Activated CD8-positive, alpha-beta memory T cell treated with anti-CD3 and anti-CD28 coated beads, Interleukin-2, amount 50 U/mL, for 48 hours (primary cell): ENCODE data around the gene STAG1.
A peak's percentile ranks its signal among the peaks of the same experiment; 100 is the strongest.
"Not testable (repeated sequence)": the region's sequence is repeated elsewhere in the genome, so short reads cannot be mapped to it uniquely, and the experiment has no call there.

ENCODE experiments used
- DNase-seq: peaks from one replicate; pipeline ENCODE4 v3.0.0-alpha.2; 2020

STAG1 gene

DNA sequence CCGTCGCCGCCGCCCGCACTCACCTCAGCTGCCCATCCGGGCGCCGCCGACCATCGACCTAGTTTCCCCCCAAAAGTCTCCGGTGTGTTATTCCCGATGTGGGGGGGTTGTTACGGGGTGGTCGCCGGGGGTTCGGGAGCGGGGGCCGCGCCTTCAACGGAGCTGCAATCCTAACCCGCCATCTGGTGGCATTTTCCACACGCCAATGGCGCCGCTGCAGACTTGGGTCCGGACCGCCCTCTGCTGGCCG, at the start of gene STAG1:
Gene STAG1, minus strand, starts transcription at position 207 of the 250 bp plus-strand sequence. CDS start 121,480 bp downstream, outside the sequence.
- DNase-seq: no peak

DNA sequence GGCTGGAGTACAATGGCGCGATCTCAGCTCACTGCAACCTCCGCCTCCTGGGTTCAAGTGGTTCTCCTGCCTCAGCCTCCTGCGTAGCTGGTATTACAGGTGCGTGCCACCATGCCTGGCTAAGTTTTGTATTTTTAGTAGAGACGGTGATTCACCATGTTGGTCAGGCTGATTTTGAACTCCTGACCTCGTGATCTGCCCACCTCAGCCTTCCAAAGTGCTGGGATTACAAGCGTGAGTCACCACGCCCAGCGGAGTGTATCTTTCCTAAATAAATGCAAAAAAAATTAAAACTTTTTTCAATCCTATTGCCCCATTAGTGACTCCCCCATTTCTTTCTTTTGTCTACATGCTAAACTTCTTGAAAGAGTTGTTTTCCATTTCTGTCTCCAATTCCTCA, 49.0 kb upstream of the STAG1 start:
- DNase-seq: not testable (repeated sequence)

DNA sequence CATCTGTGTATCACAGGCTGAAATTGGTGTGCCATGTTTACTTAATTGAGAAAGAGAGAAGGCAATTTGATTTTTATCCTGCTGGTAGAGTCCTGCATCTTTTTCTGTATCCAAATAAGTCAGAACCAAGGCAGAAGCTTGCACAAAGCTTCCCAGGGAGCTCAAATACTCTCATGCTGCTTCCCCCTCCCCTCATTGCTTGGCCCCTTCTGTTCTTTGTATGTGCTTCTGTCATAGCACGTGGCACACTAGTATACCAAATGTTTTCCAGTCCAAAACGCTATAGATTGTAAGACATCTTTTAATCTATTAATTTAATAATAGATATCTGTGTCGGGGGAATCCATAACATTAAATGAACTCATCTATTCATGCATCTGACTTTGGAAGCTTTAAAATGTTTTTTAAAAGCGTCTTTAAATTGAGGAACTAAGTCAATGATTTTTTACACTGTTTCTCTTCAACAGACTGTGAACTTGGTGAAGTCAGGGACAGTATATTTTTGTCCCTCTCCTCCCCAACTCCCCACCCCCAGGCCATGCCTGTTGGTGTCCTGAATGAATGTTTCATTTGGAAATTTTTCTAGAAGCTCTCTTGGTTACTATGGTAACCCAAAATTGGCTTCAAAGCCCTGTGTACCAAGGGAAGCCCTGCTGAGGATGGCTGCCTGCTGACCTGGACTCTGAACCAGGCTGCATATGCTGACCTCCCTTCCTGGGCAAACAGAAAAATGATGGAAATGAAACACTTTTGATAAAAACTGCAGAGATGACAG, 40.6 kb upstream of the STAG1 start:
- DNase-seq: no peak

DNA sequence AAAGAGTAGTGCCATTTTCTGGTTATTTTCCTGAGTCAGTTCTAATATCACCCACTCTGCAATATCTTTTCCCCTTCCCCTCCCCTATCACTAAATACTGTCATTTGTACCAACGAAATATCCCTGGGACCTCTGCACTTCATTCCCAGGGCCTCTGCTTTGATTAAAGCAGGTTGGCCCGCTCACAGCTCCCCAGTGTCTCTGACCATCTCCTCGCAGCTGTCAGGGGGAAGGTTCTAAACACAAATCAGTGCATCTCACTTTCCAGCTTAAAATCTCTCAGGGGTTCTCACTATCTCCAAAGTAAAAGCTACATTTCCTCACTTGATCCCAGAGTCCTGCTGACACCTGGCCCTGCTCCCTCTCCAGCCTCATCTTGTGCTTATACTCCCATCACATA, 38.6 kb upstream of the STAG1 start:
- no peak for DNase-seq

DNA sequence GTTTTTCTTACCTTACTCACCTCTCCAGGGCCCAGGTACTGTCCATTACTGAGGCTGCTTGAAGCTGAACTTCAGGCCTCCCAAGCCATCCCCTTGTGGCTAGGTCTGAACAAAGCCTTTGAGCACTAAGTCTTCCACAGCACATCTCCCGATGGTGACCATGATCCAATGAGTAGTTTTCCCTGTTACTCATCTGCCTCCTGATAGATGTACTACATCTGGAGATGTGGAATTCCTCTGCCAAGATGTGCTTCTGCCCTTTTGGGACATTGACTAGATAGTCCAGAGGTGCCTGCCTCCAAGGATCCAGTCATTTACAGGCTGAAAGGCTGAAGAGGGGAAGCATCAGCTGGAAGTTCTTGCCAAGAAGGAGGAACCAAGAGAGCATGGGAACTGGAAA, 37.8 kb upstream of the STAG1 start:
- DNase-seq: no peak

DNA sequence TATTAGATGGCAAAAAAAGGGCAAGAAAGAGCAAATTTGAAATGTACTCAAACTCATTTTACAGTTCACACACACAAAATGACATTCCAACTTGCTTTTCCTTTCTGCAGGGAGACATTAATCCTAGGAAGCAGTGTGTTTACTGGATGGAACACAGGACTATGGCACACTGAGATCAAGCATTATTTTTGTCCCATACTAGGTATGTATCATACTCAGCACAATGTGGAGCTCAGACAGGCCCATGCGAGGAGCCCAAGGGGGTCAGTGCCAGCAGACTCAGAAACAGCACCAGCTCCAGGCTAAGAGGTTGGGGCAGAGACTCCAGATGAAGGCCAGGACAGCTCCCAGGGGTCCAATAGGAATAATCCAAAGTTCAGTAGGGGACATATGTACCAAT, 36.0 kb upstream of the STAG1 start:
- DNase-seq: no peak

DNA sequence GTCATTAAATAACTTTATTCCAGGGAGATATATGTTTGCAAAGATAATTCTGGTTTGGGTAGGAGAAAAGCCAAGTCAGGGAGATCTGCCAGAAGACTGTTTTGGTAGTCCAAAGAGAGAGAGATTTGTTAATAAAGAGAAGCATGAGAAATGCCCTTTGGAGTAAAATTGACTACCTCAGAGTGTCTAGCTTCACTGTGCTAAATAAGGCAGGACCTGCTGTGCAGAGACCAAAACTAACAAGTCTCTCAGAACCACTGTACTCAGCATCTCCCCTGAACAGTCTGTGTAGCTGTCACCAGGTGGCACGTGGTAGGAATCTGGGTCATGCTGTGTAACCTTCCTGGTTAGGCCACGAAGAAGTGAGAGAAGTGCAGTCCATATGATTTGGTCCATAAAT, 35.2 kb upstream of the STAG1 start:
- no peak for DNase-seq

DNA sequence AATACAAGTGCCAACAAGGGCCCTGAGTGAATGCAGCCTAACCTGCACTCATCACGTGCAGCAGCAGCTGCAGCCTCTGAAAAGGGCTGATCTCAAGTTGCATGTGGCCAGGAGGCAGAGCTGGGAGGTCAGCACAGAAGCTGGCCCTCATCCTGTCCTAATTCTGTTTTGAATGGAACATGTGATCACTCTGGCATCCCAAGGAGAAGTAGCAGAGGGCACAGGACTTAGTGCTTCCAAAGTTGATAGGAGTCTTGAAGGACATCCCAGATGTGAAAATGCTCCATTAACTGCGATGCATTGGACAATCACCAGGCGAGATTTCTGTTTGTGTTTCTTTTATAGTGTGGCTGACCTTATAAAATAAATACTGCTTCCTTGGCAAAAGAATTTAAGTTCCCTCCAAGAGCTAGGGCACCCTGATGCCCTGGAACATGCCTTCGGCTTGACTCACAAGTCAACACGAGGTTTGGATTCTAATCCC, 31.6 kb upstream of the STAG1 start:
- DNase-seq: no peak

DNA sequence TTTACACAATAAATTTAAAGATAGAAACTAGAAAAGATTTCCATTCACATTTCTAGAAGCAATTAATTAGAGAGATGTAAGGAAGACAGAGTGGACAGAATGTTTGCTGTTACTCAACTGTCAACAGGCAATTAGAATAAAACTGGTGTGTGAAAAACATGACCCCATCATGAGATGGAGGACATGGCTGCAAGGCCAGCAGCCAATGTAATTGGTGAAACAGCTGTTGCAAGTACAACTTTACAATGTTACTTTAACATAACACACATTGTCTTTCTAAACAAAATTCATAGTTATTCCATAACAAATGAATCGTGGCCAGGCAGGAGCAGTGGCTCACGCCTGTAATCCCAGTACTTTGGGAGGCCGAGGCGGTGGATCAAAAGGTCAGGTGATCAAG, 28.6 kb upstream of the STAG1 start:
- no peak for DNase-seq

DNA sequence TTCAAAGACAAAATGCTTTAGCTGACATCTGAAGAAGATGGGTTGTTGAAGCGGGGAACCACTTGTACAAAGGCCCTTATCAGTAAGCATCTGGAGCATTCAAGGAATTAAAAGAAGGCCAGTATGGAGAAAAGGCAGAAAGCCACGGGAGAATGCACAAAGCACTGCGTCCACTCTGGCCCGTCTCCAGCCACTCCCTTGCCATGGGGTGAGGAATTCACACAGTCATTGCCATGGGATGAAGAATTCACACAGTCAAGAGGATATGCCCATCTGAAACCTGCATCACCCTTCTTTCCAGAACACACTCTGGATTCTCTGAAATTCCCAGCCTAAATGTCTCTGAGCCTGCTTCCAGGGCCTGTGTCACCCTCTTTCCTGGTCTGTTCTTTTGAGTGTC, 26.7 kb upstream of the STAG1 start:
- no peak for DNase-seq

DNA sequence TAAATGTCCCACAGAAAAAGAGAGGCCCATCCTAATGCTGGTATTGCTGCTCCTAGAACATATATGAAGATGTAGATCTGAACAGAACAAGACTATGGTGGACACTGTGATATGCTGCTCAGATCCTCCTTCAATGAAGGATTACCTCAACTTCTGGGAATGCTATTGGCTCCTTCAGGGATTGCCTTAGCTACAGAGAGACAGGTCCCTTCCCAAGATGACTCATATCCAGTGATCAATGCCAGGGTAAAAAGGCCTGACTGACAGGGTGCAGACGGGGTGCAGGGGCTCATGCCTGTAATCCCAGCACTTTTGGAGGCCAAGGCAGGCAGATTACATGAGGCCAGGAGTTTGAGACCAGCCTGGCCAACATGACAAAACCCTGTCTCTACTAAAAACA, 20.5 kb upstream of the STAG1 start:
- DNase-seq: no peak

DNA sequence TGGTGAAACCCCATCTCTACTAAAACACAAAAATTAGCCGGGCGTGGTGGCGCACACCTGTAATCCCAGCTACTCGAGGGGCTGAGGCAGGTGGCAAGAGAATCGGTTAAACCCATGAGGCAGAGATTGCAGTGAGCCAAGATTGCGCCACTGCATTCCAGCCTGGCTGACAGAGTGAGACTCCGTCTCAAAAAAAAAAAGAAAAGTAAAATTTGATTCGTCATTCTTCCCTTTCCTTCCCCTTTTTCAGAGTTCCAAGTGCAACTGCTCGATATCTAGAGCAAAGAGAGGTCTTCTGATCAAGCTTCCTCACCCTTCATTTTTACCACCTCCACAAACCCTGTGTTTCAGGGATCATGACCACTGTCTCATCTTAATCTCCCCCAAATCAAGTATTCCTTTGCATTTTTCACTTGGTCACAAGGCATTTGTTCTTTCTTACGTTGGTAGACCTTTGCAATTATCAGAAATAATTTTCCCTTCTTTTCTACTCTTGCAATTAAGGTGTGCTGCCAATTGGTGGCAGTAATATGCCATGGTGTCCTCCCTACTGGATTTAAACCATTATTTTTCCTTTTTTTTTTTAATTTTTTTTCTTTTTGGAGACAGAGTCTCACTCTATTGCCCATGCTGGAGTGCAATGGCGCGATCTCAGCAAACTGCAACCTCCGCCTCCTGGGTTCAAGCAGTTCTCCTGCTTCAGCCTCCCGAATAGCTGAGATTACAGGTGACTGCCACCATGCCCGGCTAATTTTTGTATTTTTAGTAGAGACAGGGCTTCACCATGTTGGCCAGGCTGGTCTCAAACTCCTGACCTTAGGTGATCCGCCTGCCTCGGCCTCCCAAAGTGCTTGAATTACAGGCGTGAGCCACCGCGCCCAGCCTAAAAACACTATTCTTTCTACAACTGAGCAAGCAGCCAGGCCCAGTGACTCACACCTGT, 6.3 kb upstream of the STAG1 start:
- not testable (repeated sequence) for DNase-seq

DNA sequence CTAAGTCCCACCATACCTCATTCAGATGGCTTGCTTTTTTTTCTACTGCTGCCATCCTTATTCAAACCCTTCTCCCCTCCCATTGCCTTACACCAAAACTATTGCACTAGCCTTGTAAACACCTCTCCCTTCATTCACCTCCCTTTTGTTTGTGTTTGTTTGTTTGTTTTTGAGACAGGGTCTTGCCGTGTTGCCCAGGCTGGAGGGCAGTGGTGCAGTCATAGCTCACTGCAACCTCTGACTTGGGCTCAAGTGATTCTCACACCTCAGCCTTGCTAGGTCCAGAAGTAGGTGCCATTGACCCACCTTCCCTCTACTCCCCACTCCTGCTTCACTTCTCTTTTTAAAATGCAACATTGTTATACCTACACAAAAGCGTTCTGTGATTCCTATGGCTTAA, 3.0 kb upstream of the STAG1 start:
- DNase-seq: no peak

DNA sequence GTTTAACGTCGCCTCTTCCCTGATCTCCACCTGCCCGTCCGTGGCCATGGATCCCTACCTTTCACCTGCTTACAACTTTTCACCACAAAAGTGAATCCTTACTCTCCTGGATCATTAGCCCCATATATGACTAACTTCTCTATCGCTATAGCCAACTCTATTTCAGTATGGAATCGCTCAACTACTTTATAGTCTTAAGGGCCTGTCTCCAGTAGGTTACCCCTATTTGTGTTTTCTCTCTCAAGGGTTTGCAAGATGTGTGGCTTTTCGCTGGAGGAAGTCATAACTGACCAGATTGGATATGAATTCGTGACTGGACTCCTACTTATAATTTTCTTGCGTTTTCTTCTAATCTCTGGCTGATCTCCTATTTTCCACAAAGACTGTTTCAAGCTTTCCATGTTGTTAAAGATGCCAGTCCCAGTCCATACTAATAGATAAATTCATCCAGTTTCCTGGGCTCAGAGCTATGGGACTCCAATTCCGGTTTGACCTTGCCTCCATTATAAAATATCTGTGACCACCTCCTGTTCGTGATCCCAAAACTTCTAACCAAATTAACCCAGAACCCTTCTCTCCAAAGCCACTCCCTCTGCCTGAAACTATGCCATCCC, 1.3 kb upstream of the STAG1 start:
- no peak for DNase-seq

DNA sequence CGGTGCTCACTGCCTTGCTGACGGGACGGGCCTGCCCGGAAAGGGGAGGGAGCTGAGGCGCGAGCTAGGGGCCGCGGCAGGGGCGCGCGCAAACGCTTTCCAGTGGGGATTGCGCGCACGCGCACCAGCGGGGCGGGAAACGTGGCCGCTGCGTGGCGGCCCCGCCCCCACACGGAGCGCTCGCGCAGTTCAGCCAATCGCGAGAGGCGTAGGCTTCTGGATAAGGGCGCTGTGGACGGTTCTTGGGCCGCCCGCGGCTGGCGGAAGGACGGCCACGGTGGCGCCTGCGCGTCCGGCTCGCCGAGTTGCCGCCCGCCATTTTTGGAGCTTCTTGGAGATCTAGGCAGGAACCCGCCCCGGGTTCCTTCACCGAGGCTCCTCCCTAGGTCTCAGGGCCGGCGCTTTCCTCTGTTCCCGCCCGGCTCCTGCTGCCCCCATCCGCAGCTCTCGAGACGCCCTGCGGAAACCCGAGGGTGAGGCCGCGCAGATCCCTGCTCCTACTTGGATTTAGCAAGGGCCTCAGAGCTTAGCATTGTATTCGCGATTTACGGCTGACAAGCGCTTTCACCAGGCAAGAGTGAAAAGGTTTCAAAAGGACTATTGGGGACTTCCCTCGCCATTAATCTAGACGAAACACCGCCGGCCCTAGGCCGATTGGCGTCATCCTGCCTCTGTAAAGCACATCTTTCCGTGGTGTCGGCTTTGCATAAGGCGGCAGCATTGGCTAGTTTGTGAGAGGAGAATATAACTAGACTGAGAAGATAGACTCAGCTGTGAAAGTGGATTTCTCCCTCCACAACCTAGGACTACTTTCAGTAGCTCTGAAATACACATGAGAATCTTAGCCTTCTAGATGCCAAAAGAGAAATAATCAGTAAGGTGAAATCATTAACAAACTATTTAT, 496 bp upstream of the STAG1 start:
- DNase-seq: peak; percentile 98

DNA sequence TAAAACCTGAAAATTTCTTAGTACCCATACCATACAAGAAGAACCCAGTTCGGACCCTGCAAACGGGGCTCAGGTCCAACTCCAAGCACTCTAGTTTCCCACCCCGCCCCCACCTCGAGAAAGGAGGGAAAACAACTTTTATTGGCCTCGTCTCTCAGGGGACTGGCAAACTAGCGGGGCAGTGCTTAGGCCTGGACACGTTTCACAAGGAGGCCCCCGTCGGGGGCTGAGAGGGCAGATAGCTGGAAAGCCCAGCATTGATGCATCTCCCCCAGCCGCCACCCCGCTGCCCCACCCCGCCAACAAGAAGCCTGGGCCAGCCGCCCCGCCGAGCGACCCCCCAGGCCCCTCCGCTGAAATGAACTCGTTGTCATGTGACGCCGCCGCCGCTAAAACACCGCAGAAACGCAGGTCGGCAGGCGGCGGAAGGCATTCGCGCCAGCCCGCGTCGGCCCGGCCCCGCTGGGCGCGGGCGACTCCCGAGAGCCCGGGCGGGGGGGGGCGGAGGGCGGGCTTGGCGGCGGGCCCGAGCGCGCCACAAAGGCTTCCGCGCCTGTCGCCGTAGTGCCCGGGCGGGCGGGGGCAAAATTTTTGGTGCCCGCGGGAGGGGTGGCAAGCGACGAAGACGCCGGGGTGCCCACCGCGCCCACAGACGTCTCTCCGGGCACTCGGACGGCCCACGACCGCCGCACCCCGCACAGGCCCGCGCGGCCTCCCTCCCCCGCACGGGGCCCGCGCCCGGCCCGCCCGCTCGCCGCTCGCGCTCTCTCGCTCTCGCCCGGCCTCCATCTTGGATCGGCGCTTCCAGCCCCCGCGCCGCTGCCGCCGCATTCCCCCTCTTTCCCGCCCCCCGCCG, 634 bp downstream of the STAG1 start:
- peak; percentile 83 for DNase-seq

DNA sequence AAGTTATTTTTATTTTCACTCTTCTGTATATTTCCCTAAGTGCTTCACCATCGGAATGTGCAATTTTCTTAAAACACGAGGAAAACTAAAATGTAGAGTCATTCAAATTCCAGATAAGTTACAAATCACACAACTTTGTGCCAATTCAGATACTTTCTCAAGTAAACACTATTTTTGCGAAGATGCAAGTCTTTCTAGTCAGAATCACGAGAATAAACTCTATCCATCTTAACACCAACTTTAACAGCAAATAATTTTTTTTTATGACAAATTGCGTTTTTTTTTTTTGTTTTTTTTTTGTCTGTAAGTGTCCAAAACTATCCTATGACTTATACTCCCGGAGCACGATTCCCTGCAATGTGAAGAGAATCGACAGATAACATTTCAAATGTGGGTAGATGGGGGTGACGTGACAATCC, 1.3 kb downstream of the STAG1 start:
- DNase-seq: no peak

DNA sequence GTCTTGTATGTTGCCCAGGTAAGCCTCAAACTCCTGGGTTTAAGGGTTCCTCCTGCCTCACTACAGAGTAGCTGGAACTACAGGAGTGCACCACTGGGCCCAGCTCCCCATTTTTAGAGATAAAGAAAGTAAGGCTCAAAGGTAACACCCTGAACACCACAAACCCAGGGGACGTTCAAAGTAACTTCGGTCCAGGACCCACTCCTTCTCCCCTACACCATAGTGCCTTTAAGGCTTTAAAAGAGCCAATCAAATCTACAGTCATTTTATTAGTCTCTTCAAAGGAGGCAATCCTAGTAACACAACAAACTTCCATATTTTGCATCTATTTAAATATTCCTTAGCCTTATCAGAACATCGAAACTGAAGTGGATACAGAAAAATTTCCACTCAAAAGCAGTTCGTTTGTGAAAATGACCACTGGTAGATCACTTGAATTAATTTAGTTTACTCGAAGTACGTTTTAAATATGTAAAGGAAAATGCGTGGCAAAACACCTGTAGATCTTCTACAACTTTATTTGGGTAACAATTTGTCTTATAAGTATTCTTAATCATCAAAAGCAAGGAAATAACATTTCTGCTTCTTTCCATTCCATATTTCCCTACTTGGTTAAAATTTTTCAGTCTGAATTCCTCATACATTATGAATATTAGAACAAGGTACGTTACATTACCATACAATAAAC, 1.8 kb downstream of the STAG1 start:
- DNase-seq: no peak

DNA sequence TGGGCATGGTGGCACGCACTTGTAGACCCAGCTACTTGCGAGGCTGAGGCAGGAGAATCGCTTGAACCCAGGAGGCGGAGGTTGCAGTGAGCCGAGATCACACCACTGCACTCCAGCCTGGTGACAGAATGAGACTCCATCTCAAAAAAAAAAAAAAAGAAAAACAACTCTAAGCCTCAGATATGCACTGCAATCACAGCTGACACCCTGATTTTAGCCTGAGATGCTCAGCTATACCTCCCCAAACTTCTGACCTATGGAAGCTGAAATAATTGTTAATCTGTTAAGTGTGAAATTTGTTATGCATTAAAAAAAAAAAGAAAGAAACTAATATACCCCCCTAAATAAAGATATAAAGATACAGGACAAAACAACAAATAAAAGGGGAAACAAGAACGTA, 2.6 kb downstream of the STAG1 start:
- DNase-seq: not testable (repeated sequence)

DNA sequence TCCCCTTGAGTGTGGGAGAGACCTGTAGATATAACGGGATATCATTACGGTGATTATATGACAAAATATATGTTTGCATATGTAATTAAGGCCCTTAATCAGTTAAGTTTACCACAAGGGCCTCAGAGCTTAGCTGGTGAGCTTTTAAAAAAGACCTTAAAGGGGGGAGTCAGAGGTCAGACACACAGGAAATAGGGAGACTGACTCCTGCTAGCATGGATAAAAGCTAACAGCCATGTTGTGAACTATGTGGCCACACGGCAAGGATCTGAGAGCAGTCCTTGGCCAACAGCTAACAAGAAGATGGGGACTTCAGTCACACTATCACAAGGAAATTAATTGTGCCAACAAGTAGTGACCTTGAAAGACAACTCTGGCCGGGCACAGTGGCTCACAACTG, 3.1 kb downstream of the STAG1 start:
- DNase-seq: no peak

DNA sequence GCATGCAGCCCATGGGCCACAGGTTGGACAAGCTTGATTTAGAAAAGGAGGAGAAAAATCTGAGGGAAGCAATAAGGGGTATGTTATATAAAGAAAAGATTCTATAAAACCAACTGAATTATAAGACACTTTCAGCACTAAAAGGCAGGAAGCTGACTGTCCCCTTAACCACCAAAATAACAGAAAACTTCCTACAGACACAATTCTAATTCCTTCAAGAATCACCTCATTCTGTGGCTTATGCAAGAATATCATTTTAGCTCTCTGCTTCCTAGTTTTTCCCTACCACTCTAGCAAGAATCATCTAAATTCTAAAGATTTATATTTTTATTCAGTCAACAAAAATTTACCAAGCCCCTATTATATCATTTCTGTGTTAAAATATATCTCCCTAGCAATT, 6.3 kb downstream of the STAG1 start:
- DNase-seq: no peak
